ES-I3 (cell line): Measurements from ENCODE around the gene CAPN6.

Experiments used
- H3K36me3 ChIP-seq: 2 replicates; pipeline ENCODE4 v1.6.1; 2013; ENCODE audit warnings: mild to moderate bottlenecking, low read length, control low read depth, moderate library complexity; ENCODE audit not compliant: insufficient read depth
- H3K4me1 ChIP-seq: 2 replicates; pipeline ENCODE4 v1.6.1; 2013; ENCODE audit warnings: mild to moderate bottlenecking, control low read depth, low read length; ENCODE audit not compliant: insufficient read depth
- H3K9ac ChIP-seq: 2 replicates; pipeline ENCODE4 v1.6.1; 2013; ENCODE audit warnings: low read depth, mild to moderate bottlenecking, low read length, moderate library complexity
- H3K9me3 ChIP-seq: 2 replicates; pipeline ENCODE4 v1.6.1; 2013; ENCODE audit warnings: mild to moderate bottlenecking, low read length, moderate library complexity; ENCODE audit not compliant: control insufficient read depth, insufficient read depth

CAPN6 gene

GRCh38 chrX:111270339-111270738, at the start of gene CAPN6:
Gene CAPN6, minus strand, starts transcription at chrX:111270483. Its CDS starts 6,547 bp downstream, at chrX:111263936.
- Histone ChIP-seq H3K4me1 (peaks cover 15% of the 10 kb centered on the region), H3K9ac (peak within 1 kb of the TSS; percentile 36; the same call in 1 of the 2 replicates), H3K36me3 (no peaks in the 10 kb centered on the region), H3K9me3 (no peaks in the 10 kb centered on the region)

GRCh38 chrX:111319451-111319850, 49.2 kb upstream of the CAPN6 start:
- no peak overlapping the region for H3K9ac ChIP-seq
- no peaks in the 10 kb centered on the region for H3K36me3 ChIP-seq
- H3K4me1 ChIP-seq: no peaks in the 10 kb centered on the region
- H3K9me3 ChIP-seq: no peaks in the 10 kb centered on the region

- Histone ChIP-seq H3K9me3 (no peaks in the 10 kb centered on the region), H3K36me3 (no peaks in the 10 kb centered on the region), H3K9ac (no peak overlapping the region), H3K4me1 (no peaks in the 10 kb centered on the region)
These were observed 48.6 kb upstream of the CAPN6 start for GRCh38 chrX:111318901-111319300.

GRCh38 chrX:111309083-111309482, 38.8 kb upstream of the CAPN6 start:
- Histone ChIP-seq H3K4me1 (peaks cover 7% of the 10 kb centered on the region; the same call in 1 of the 2 replicates), H3K36me3 (no peaks in the 10 kb centered on the region), H3K9ac (no peak overlapping the region), H3K9me3 (no peaks in the 10 kb centered on the region)

GRCh38 chrX:111308039-111308438, 37.8 kb upstream of the CAPN6 start:
- Histone ChIP-seq H3K9ac (no peak overlapping the region), H3K4me1 (peaks cover 5% of the 10 kb centered on the region; the same call in 1 of the 2 replicates), H3K9me3 (no peaks in the 10 kb centered on the region), H3K36me3 (no peaks in the 10 kb centered on the region; the same call in 1 of the 2 replicates)

GRCh38 chrX:111302284-111302683, 32.0 kb upstream of the CAPN6 start:
- Histone ChIP-seq H3K9ac (no peak overlapping the region), H3K36me3 (no peaks in the 10 kb centered on the region; the same call in 1 of the 2 replicates), H3K9me3 (no peaks in the 10 kb centered on the region), H3K4me1 (peaks cover 4% of the 10 kb centered on the region; the same call in 1 of the 2 replicates)

- H3K4me1 ChIP-seq: no peaks in the 10 kb centered on the region
- no peaks in the 10 kb centered on the region for H3K36me3 ChIP-seq
- H3K9ac ChIP-seq: no peak overlapping the region
- H3K9me3 ChIP-seq: no peaks in the 10 kb centered on the region
These were observed 18.6 kb upstream of the CAPN6 start for GRCh38 chrX:111288841-111289240.

- no peaks in the 10 kb centered on the region for H3K36me3 ChIP-seq
- no peaks in the 10 kb centered on the region for H3K9me3 ChIP-seq
- no peak overlapping the region for H3K9ac ChIP-seq
- no peaks in the 10 kb centered on the region for H3K4me1 ChIP-seq
These were observed 14.5 kb upstream of the CAPN6 start for GRCh38 chrX:111284631-111285293.

- no peaks in the 10 kb centered on the region for H3K36me3 ChIP-seq
- H3K9ac ChIP-seq: no peak overlapping the region
- H3K4me1 ChIP-seq: no peaks in the 10 kb centered on the region
- no peaks in the 10 kb centered on the region for H3K9me3 ChIP-seq
These were observed 13.2 kb upstream of the CAPN6 start for GRCh38 chrX:111283446-111283845.

- Histone ChIP-seq H3K9me3 (no peaks in the 10 kb centered on the region), H3K4me1 (no peaks in the 10 kb centered on the region), H3K9ac (no peak overlapping the region), H3K36me3 (no peaks in the 10 kb centered on the region)
These were observed 12.7 kb upstream of the CAPN6 start for GRCh38 chrX:111282991-111283390.

- Histone ChIP-seq H3K4me1 (no peaks in the 10 kb centered on the region), H3K9ac (no peak overlapping the region), H3K36me3 (no peaks in the 10 kb centered on the region), H3K9me3 (no peaks in the 10 kb centered on the region)
These were observed 11.9 kb upstream of the CAPN6 start for GRCh38 chrX:111282139-111282538.

GRCh38 chrX:111268506-111268905, 1.8 kb downstream of the CAPN6 start:
- H3K9me3 ChIP-seq: no peaks in the 10 kb centered on the region
- H3K9ac ChIP-seq: no peak overlapping the region
- H3K36me3 ChIP-seq: no peaks in the 10 kb centered on the region
- peaks cover 15% of the 10 kb centered on the region for H3K4me1 ChIP-seq

- Histone ChIP-seq H3K9me3 (no peaks in the 10 kb centered on the region), H3K36me3 (no peaks in the 10 kb centered on the region), H3K9ac (no peak overlapping the region), H3K4me1 (peaks cover 8% of the 10 kb centered on the region)
These were observed 4.8 kb downstream of the CAPN6 start for GRCh38 chrX:111265486-111265885.

- H3K9ac ChIP-seq: no peak overlapping the region
- H3K9me3 ChIP-seq: no peaks in the 10 kb centered on the region
- peaks cover under 1% of the 10 kb centered on the region for H3K4me1 ChIP-seq
- no peaks in the 10 kb centered on the region for H3K36me3 ChIP-seq
These were observed 5.9 kb downstream of the CAPN6 start for GRCh38 chrX:111264385-111264784.

- H3K36me3 ChIP-seq: no peaks in the 10 kb centered on the region
- no peak overlapping the region for H3K9ac ChIP-seq
- H3K4me1 ChIP-seq: no peaks in the 10 kb centered on the region; the same call in 1 of the 2 replicates
- H3K9me3 ChIP-seq: no peaks in the 10 kb centered on the region
These were observed 8.2 kb downstream of the CAPN6 start for GRCh38 chrX:111262086-111262485.
